ENCODE measurements around the gene SULT1A2.
A peak's percentile ranks its signal among the peaks of the same experiment; 100 is the strongest.
"Not testable (repeated sequence)": the region's sequence is repeated elsewhere in the genome, so short reads cannot be mapped to it uniquely, and the experiment has no call there.

The SULT1A2 gene

GRCh38 chr16:28591355-28591754 is 5.5 kb downstream of the SULT1A2 start:
- no peak for DNase-seq (ENCODE audit: low spot score)

- DNase-seq (ENCODE audit: low spot score): no peak
Observed at GRCh38 chr16:28590384-28591340, 6.2 kb downstream of the SULT1A2 start.

- DNase-seq (ENCODE audit: low spot score): no peak
Observed at GRCh38 chr16:28589930-28590329, 6.9 kb downstream of the SULT1A2 start.

- no peak for DNase-seq (ENCODE audit: low spot score)
Observed at GRCh38 chr16:28589069-28589468, 7.8 kb downstream of the SULT1A2 start.

GRCh38 chr16:28587386-28587785 is 9.5 kb downstream of the SULT1A2 start:
- DNase-seq (ENCODE audit: low spot score): peak; percentile 75

- no peak for DNase-seq (ENCODE audit: low spot score)
Observed at GRCh38 chr16:28586466-28586865, 10.4 kb downstream of the SULT1A2 start.

- no peak for DNase-seq (ENCODE audit: low spot score)
Observed at GRCh38 chr16:28585674-28586073, 11.2 kb downstream of the SULT1A2 start.

GRCh38 chr16:28580726-28581315 is 16.0 kb downstream of the SULT1A2 start:
- no peak for DNase-seq (ENCODE audit: low spot score)

GRCh38 chr16:28575446-28576109 is 21.3 kb downstream of the SULT1A2 start:
- DNase-seq (ENCODE audit: low spot score): no peak

GRCh38 chr16:28574925-28575324 is 21.9 kb downstream of the SULT1A2 start:
- no peak for DNase-seq (ENCODE audit: low spot score)

- DNase-seq (ENCODE audit: low spot score): no peak
Observed at GRCh38 chr16:28573738-28574718, 22.8 kb downstream of the SULT1A2 start.

GRCh38 chr16:28572696-28573510 is 23.9 kb downstream of the SULT1A2 start:
- DNase-seq (ENCODE audit: low spot score): no peak

- no peak for DNase-seq (ENCODE audit: low spot score)
Observed at GRCh38 chr16:28569968-28570752, 26.7 kb downstream of the SULT1A2 start.

GRCh38 chr16:28569021-28569420 is 27.8 kb downstream of the SULT1A2 start:
- DNase-seq (ENCODE audit: low spot score): no peak

- no peak for DNase-seq (ENCODE audit: low spot score)
Observed at GRCh38 chr16:28567292-28567691, 29.6 kb downstream of the SULT1A2 start.

- not testable (repeated sequence) for DNase-seq (ENCODE audit: low spot score)
Observed at GRCh38 chr16:28566233-28566925, 30.5 kb downstream of the SULT1A2 start.

- DNase-seq (ENCODE audit: low spot score): no peak
Observed at GRCh38 chr16:28563218-28563617, 33.6 kb downstream of the SULT1A2 start.

GRCh38 chr16:28562199-28562598 is 34.7 kb downstream of the SULT1A2 start:
- DNase-seq (ENCODE audit: low spot score): no peak

- no peak for DNase-seq (ENCODE audit: low spot score)
Observed at GRCh38 chr16:28561557-28562187, 35.2 kb downstream of the SULT1A2 start.
